HG03460 (cell line): ENCODE data around the gene CARD14.

Experiments
- ATAC-seq: cut with Tn5 transposase; IDR thresholded peaks from one replicate; pipeline ENCODE4 v1.9.1; 2021; ENCODE audit not compliant: unreplicated experiment

The CARD14 gene

GRCh38 chr17:80209765-80210164 is 39.9 kb downstream of the CARD14 start:
- ATAC-seq, result no peak

- no peak for ATAC-seq
These were observed 40.7 kb downstream of the CARD14 start for GRCh38 chr17:80210348-80211108.

- ATAC-seq, result no peak
These were observed 42.3 kb downstream of the CARD14 start for GRCh38 chr17:80212109-80212508.

- ATAC-seq, result no peak
These were observed 42.7 kb downstream of the CARD14 start for GRCh38 chr17:80212511-80212910.

- no peak for ATAC-seq
These were observed 43.3 kb downstream of the CARD14 start for GRCh38 chr17:80212962-80213642.

- ATAC-seq, result no peak
These were observed 43.8 kb downstream of the CARD14 start for GRCh38 chr17:80213643-80213975.

GRCh38 chr17:80214012-80214877 is 44.4 kb downstream of the CARD14 start:
- no peak for ATAC-seq

- ATAC-seq, result no peak
These were observed 45.0 kb downstream of the CARD14 start for GRCh38 chr17:80214878-80215210.

- ATAC-seq, result no peak
These were observed 46.9 kb downstream of the CARD14 start for GRCh38 chr17:80216473-80217456.

GRCh38 chr17:80217703-80218362 is 48.0 kb downstream of the CARD14 start:
- no peak for ATAC-seq

GRCh38 chr17:80218391-80218790 is 48.6 kb downstream of the CARD14 start:
- ATAC-seq, result no peak

- peak; percentile 67 for ATAC-seq
These were observed 49.4 kb downstream of the CARD14 start for GRCh38 chr17:80219013-80219762.

- ATAC-seq, result no peak
These were observed 49.9 kb downstream of the CARD14 start for GRCh38 chr17:80219763-80220053.

- ATAC-seq, result peak; percentile 30
These were observed 50.4 kb downstream of the CARD14 start, which contains the start of the genes SGSH and SLC26A11 for GRCh38 chr17:80220054-80220735. TSS of gene SGSH (minus strand) at chr17:80220333. CDS start at chr17:80220313, 20 bp downstream. TSS of gene SLC26A11 (plus strand) at chr17:80220427. CDS start at chr17:80221561, 1,134 bp downstream.

GRCh38 chr17:80220736-80221215 is 50.9 kb downstream of the CARD14 start:
- ATAC-seq, result no peak

GRCh38 chr17:80221351-80222105 is 51.7 kb downstream of the CARD14 start:
- no peak for ATAC-seq

- ATAC-seq, result no peak
These were observed 52.7 kb downstream of the CARD14 start for GRCh38 chr17:80222376-80223141.
